HepG2 (cell line): Measurements from ENCODE around the gene AGBL2. TPM values are rescaled to one million over a fixed set of nuclear protein-coding genes. Genes with fewer than 3 reads are reported as not detected.

Experiments
- BCLAF1 ChIP-seq: fragments of 450-650 bp; IDR thresholded peaks from 2 replicates; pipeline ENCODE4 v1.6.1; 2017; ENCODE audit warnings: mild to moderate bottlenecking
- DMAP1 ChIP-seq: IDR thresholded peaks from 2 replicates; pipeline ENCODE4 v1.6.1; 2016
- DMTF1 ChIP-seq: sonication (generic); formaldehyde crosslinking; IDR thresholded peaks from 2 replicates; pipeline ENCODE4 v1.4.0; 2020; ENCODE audit warnings: mild to moderate bottlenecking, missing genetic modification reagents
- HOXA9 ChIP-seq: sonication (generic); formaldehyde crosslinking; IDR thresholded peaks from 2 replicates; pipeline ENCODE4 v1.8.1; 2022; ENCODE audit warnings: missing genetic modification reagents, mild to moderate bottlenecking, moderate library complexity, borderline replicate concordance
- ISL2 ChIP-seq: sonication (generic); formaldehyde crosslinking; IDR thresholded peaks from 2 replicates; pipeline ENCODE4 v1.5.0; 2020; ENCODE audit warnings: missing genetic modification reagents
- KDM5A ChIP-seq: fragments of 200-600 bp; sonication (generic); IDR thresholded peaks from 2 replicates; pipeline ENCODE4 v1.7.0; 2018; ENCODE audit warnings: antibody characterized with exemption, mild to moderate bottlenecking, low read length, borderline replicate concordance
- KLF15 ChIP-seq: sonication (generic); formaldehyde crosslinking; IDR thresholded peaks from 2 replicates; pipeline ENCODE4 v1.8.1; 2023; ENCODE audit warnings: borderline replicate concordance, mild to moderate bottlenecking, inconsistent platforms, missing genetic modification reagents, mixed read lengths
- RCOR2 ChIP-seq: IDR thresholded peaks from 2 replicates; pipeline ENCODE4 v1.6.1; 2016; ENCODE audit warnings: missing biosample characterization, missing genetic modification reagents
- SSRP1 ChIP-seq: IDR thresholded peaks from 2 replicates; pipeline ENCODE4 v1.6.1; 2016; ENCODE audit warnings: control low read depth
- ZFP36L2 ChIP-seq: sonication (generic); formaldehyde crosslinking; IDR thresholded peaks from 2 replicates; pipeline ENCODE4 v1.4.0; 2020; ENCODE audit warnings: missing genetic modification reagents
- ZMYM2 ChIP-seq: sonication (generic); formaldehyde crosslinking; IDR thresholded peaks from 2 replicates; pipeline ENCODE4 v1.8.0; 2022; ENCODE audit warnings: mild to moderate bottlenecking, missing genetic modification reagents
- ZNF766 ChIP-seq: sonication (generic); formaldehyde crosslinking; IDR thresholded peaks from 2 replicates; pipeline ENCODE4 v1.5.0; 2020; ENCODE audit warnings: missing genetic modification reagents, borderline replicate concordance
- polyA plus RNA-seq, 8 experiments: library from polyadenylated mRNA; depleted of rRNA in 3 of 8; stranded (reverse) in 7 of 8; unstranded in 1 of 8; fragments of >200 nt; fragmentation: Illumina TruSeq in 4 of 8; extraction: Trizol in 4 of 8; gene quantifications; 2 replicates each; pipeline versions ENCODE4 v1.2.1 to v1.2.3, GENCODE V29; 2011 to 2016; ENCODE audit warnings: low read depth in 4 of 8, missing spikeins in 1 of 8, mixed read lengths in 1 of 8; ENCODE audit not compliant: insufficient read depth in 1 of 8
- total RNA-seq, 5 experiments: library from RNA; depleted of rRNA; stranded (reverse); fragments of >200 nt; fragmentation: Illumina TruSeq; extraction: Trizol; gene quantifications; 2 replicates each; pipeline ENCODE4 v1.2.3, GENCODE V29; 2016; ENCODE audit warnings: low read depth in 1 of 5
- TF ChIP-seq, protein P1 (sequence below), 2 experiments: fragments of 450-650 bp in 1 of 2; sonication (generic) in 1 of 2; formaldehyde crosslinking; IDR thresholded peaks; 2 replicates each; pipeline versions ENCODE4 v1.5.0 to v1.8.0; 2020 to 2022; ENCODE audit warnings: mild to moderate bottlenecking in 1 of 2, missing genetic modification reagents in 1 of 2
- TF ChIP-seq, protein P2 (sequence below): IDR thresholded peaks from 2 replicates; pipeline ENCODE4 v1.6.1; 2016; ENCODE audit warnings: mild to moderate bottlenecking
- TF ChIP-seq, protein P3 (sequence below): IDR thresholded peaks from 2 replicates; pipeline ENCODE4 v1.6.1; 2016; ENCODE audit warnings: mild to moderate bottlenecking, missing biosample characterization, missing genetic modification reagents
- TF ChIP-seq, protein P4 (sequence below): sonication (generic); formaldehyde crosslinking; IDR thresholded peaks from 2 replicates; pipeline ENCODE4 v1.9.0; 2021; ENCODE audit warnings: missing genetic modification reagents, borderline replicate concordance
- TF ChIP-seq, protein P5 (sequence below): IDR thresholded peaks from 2 replicates; pipeline ENCODE4 v1.6.1; 2016

Gene AGBL2
- total and polyA plus RNA-seq, 2 of the 13 experiments (the other 11 are each of a cell fraction or from before 2014, with no cell fraction given) = 1.6 to 5.7 TPM

GRCh38 chr11:47726878-47727514 is 11.8 kb upstream of the AGBL2 start (continued):
- TF ChIP-seq DMTF1 (CRISPR knock-in tag) (no peak), HOXA9 (CRISPR knock-in tag) (no peak), ISL2 (no peak), SSRP1 (CRISPR knock-in tag) (no peak), RCOR2 (no peak), KLF15 (CRISPR knock-in tag) (no peak), ZNF766 (CRISPR knock-in tag) (no peak), ZMYM2 (CRISPR knock-in tag) (peak; percentile 59; the same call in 1 of the 2 replicates), DMAP1 (CRISPR knock-in tag) (no peak), BCLAF1 (no peak), ZFP36L2 (no peak), KDM5A (no peak)
- TF ChIP-seq, protein P1, sequence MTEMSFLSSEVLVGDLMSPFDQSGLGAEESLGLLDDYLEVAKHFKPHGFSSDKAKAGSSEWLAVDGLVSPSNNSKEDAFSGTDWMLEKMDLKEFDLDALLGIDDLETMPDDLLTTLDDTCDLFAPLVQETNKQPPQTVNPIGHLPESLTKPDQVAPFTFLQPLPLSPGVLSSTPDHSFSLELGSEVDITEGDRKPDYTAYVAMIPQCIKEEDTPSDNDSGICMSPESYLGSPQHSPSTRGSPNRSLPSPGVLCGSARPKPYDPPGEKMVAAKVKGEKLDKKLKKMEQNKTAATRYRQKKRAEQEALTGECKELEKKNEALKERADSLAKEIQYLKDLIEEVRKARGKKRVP (CRISPR knock-in tag; IDR thresholded peaks at IDR 0.05) = peak in 1 of 2 experiments; percentile 56; a peak in 1 of 4 replicates
- TF ChIP-seq, protein P2, sequence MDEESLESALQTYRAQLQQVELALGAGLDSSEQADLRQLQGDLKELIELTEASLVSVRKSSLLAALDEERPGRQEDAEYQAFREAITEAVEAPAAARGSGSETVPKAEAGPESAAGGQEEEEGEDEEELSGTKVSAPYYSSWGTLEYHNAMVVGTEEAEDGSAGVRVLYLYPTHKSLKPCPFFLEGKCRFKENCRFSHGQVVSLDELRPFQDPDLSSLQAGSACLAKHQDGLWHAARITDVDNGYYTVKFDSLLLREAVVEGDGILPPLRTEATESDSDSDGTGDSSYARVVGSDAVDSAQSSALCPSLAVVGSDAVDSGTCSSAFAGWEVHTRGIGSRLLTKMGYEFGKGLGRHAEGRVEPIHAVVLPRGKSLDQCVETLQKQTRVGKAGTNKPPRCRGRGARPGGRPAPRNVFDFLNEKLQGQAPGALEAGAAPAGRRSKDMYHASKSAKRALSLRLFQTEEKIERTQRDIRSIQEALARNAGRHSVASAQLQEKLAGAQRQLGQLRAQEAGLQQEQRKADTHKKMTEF (CRISPR knock-in tag) = peak; percentile 29; the same call in 1 of the 2 replicates
- TF ChIP-seq, protein P3, sequence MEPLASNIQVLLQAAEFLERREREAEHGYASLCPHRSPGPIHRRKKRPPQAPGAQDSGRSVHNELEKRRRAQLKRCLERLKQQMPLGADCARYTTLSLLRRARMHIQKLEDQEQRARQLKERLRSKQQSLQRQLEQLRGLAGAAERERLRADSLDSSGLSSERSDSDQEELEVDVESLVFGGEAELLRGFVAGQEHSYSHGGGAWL (CRISPR knock-in tag) = no peak
- TF ChIP-seq, protein P4, sequence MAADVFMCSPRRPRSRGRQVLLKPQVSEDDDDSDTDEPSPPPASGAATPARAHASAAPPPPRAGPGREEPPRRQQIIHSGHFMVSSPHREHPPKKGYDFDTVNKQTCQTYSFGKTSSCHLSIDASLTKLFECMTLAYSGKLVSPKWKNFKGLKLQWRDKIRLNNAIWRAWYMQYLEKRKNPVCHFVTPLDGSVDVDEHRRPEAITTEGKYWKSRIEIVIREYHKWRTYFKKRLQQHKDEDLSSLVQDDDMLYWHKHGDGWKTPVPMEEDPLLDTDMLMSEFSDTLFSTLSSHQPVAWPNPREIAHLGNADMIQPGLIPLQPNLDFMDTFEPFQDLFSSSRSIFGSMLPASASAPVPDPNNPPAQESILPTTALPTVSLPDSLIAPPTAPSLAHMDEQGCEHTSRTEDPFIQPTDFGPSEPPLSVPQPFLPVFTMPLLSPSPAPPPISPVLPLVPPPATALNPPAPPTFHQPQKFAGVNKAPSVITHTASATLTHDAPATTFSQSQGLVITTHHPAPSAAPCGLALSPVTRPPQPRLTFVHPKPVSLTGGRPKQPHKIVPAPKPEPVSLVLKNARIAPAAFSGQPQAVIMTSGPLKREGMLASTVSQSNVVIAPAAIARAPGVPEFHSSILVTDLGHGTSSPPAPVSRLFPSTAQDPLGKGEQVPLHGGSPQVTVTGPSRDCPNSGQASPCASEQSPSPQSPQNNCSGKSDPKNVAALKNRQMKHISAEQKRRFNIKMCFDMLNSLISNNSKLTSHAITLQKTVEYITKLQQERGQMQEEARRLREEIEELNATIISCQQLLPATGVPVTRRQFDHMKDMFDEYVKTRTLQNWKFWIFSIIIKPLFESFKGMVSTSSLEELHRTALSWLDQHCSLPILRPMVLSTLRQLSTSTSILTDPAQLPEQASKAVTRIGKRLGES (CRISPR knock-in tag) = no peak
- TF ChIP-seq, protein P5, sequence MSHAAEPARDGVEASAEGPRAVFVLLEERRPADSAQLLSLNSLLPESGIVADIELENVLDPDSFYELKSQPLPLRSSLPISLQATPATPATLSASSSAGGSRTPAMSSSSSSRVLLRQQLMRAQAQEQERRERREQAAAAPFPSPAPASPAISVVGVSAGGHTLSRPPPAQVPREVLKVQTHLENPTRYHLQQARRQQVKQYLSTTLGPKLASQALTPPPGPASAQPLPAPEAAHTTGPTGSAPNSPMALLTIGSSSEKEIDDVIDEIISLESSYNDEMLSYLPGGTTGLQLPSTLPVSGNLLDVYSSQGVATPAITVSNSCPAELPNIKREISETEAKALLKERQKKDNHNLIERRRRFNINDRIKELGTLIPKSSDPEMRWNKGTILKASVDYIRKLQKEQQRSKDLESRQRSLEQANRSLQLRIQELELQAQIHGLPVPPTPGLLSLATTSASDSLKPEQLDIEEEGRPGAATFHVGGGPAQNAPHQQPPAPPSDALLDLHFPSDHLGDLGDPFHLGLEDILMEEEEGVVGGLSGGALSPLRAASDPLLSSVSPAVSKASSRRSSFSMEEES (CRISPR knock-in tag) = no peak
